Large intestine (tissue), 12 donors: ENCODE measurements around the gene TRIM45. TPM values are rescaled to one million over a fixed set of nuclear protein-coding genes. Genes with fewer than 3 reads are reported as not detected.
A peak's percentile ranks its signal among the peaks of the same experiment; 100 is the strongest.
"Not testable (repeated sequence)": the region's sequence is repeated elsewhere in the genome, so short reads cannot be mapped to it uniquely, and the experiment has no call there.

Source experiments
- DNase-seq, 2 donors: peaks; one replicate each; pipeline versions ENCODE4 v3.0.0 to v3.0.0-alpha.2; 2013
- H3K27ac ChIP-seq: one replicate; pipeline ENCODE4 v1.5.1; 2013; ENCODE audit warnings: low read length
- H3K27me3 ChIP-seq: 2 replicates; pipeline ENCODE4 v1.6.1; 2013; ENCODE audit warnings: low read length; ENCODE audit not compliant: control insufficient read depth, insufficient read depth
- H3K36me3 ChIP-seq: 2 replicates; pipeline ENCODE4 v1.6.1; 2013; ENCODE audit warnings: low read length; ENCODE audit not compliant: control insufficient read depth, insufficient read depth
- H3K4me1 ChIP-seq: one replicate; pipeline ENCODE4 v1.6.1; 2013; ENCODE audit warnings: low read length; ENCODE audit not compliant: control insufficient read depth, insufficient read depth
- H3K4me3 ChIP-seq: one replicate; pipeline ENCODE4 v1.5.1; 2013; ENCODE audit warnings: low read length
- H3K9me3 ChIP-seq: one replicate; pipeline ENCODE4 v1.6.1; 2013; ENCODE audit warnings: mild to moderate bottlenecking, low read depth, low read length, moderate library complexity; ENCODE audit not compliant: control insufficient read depth
- WGBS: methylation state at CpG from one replicate; pipeline ENCODE4 v1.1.5; 2013; ENCODE audit warnings: low lambda C conversion rate; ENCODE audit not compliant: insufficient coverage; 5-methylcytosine and 5-hydroxymethylcytosine counted together
- long read RNA-seq, 11 donors: transcript quantifications; one replicate each; lab custom pipeline, GENCODE V29; 2026
- polyA plus RNA-seq: library from polyadenylated mRNA; unstranded; fragments of 120-200 nt; gene quantifications from one replicate; pipeline ENCODE4 v1.2.1, GENCODE V29; 2013

Gene TRIM45
- polyA plus RNA-seq = 9.0 TPM
- long read RNA-seq, donor 1, partial matches to known transcripts = 0 of 3 reads
- long read RNA-seq, donor 1, other reads (novel, unspliced or antisense) = 0 of 3 reads
- long read RNA-seq, donor 2, partial matches to known transcripts = 0 of 2 reads
- long read RNA-seq, donor 2, other reads (novel, unspliced or antisense) = 0 of 2 reads
- long read RNA-seq, donor 3 = 0 reads
- long read RNA-seq, donor 4 = 0 reads
- long read RNA-seq, donor 5 = 0 reads
- long read RNA-seq, donor 6, partial matches to known transcripts = 0 of 3 reads
- long read RNA-seq, donor 6, other reads (novel, unspliced or antisense) = 0 of 3 reads
- long read RNA-seq, donor 7, partial matches to known transcripts = 6 of 6 reads
- long read RNA-seq, donor 7, other reads (novel, unspliced or antisense) = 0 of 6 reads
- long read RNA-seq, donor 8, partial matches to known transcripts = 7 of 9 reads
- long read RNA-seq, donor 8, other reads (novel, unspliced or antisense) = 0 of 9 reads
- long read RNA-seq, donor 9 = 0 reads
- long read RNA-seq, donor 10, partial matches to known transcripts = 0 of 1 reads
- long read RNA-seq, donor 10, other reads (novel, unspliced or antisense) = 0 of 1 reads
- long read RNA-seq, donor 11 = 0 reads

GRCh38 chr1:117121589-117122329 is at the start of gene TRIM45:
Gene TRIM45 (minus strand): TSS chr1:117121749. CDS start chr1:117121201, 548 bp downstream.
- peak; percentile 94 to 98 for DNase-seq
- peak within 1 kb of the TSS; percentile 88 for H3K4me3 ChIP-seq
- H3K27ac ChIP-seq = peak within 1 kb of the TSS; percentile 86
- H3K36me3 ChIP-seq = no peaks in the 10 kb centered on the region
- WGBS = no CpG with 5 or more reads among the region's 71 CpGs
- H3K9me3 ChIP-seq = no peaks in the 10 kb centered on the region
- H3K27me3 ChIP-seq = no peaks in the 10 kb centered on the region
- H3K4me1 ChIP-seq = peaks cover 10% of the 10 kb centered on the region

GRCh38 chr1:117169871-117170596 is 48.5 kb upstream of the TRIM45 start:
- DNase-seq = no peak
- H3K4me3 ChIP-seq = no peak overlapping the region
- WGBS = 88% methylated on average over 1 of the region's 4 CpGs
- no peaks in the 10 kb centered on the region for H3K27me3 ChIP-seq
- H3K36me3 ChIP-seq = no peaks in the 10 kb centered on the region
- H3K9me3 ChIP-seq = no peaks in the 10 kb centered on the region
- no peak overlapping the region for H3K27ac ChIP-seq
- H3K4me1 ChIP-seq = no peaks in the 10 kb centered on the region

- no peak for DNase-seq
- no peak overlapping the region for H3K4me3 ChIP-seq
Observed at GRCh38 chr1:117167402-117167801, 45.9 kb upstream of the TRIM45 start.

GRCh38 chr1:117166076-117166475 is 44.5 kb upstream of the TRIM45 start:
- no CpG with 5 or more reads among the region's 2 CpGs for WGBS
- Histone ChIP-seq H3K4me3 (no peak overlapping the region), H3K4me1 (no peaks in the 10 kb centered on the region), H3K9me3 (no peaks in the 10 kb centered on the region), H3K27me3 (no peaks in the 10 kb centered on the region), H3K27ac (no peak overlapping the region), H3K36me3 (no peaks in the 10 kb centered on the region)
- DNase-seq = no peak

More at GRCh38 chr1:117167402-117167801, 45.9 kb upstream of the TRIM45 start:
- no peaks in the 10 kb centered on the region for H3K9me3 ChIP-seq
- no peaks in the 10 kb centered on the region for H3K36me3 ChIP-seq
- H3K4me1 ChIP-seq = no peaks in the 10 kb centered on the region
- H3K27ac ChIP-seq = no peak overlapping the region
- H3K27me3 ChIP-seq = no peaks in the 10 kb centered on the region

GRCh38 chr1:117164209-117164608 is 42.7 kb upstream of the TRIM45 start:
- H3K27me3 ChIP-seq = no peaks in the 10 kb centered on the region
- no peaks in the 10 kb centered on the region for H3K4me1 ChIP-seq
- no peak overlapping the region for H3K4me3 ChIP-seq
- WGBS = no CpG with 5 or more reads among the region's 4 CpGs
- no peaks in the 10 kb centered on the region for H3K9me3 ChIP-seq
- H3K36me3 ChIP-seq = no peaks in the 10 kb centered on the region
- DNase-seq = no peak
- no peak overlapping the region for H3K27ac ChIP-seq

- H3K27ac ChIP-seq = no peak overlapping the region
- H3K9me3 ChIP-seq = no peaks in the 10 kb centered on the region
- DNase-seq = no peak
- WGBS = no CpG with 5 or more reads among the region's 6 CpGs
- no peaks in the 10 kb centered on the region for H3K4me1 ChIP-seq
- H3K4me3 ChIP-seq = no peak overlapping the region
- no peaks in the 10 kb centered on the region for H3K27me3 ChIP-seq
- H3K36me3 ChIP-seq = no peaks in the 10 kb centered on the region
Observed at GRCh38 chr1:117162816-117163215, 41.3 kb upstream of the TRIM45 start.

- H3K36me3 ChIP-seq = no peaks in the 10 kb centered on the region
- no CpG with 5 or more reads among the region's 1 CpG for WGBS
- no peaks in the 10 kb centered on the region for H3K27me3 ChIP-seq
- H3K4me3 ChIP-seq = no peak overlapping the region
- H3K9me3 ChIP-seq = no peaks in the 10 kb centered on the region
- H3K4me1 ChIP-seq = no peaks in the 10 kb centered on the region
- DNase-seq = peak in 1 of 2 donors; percentile 45
- no peak overlapping the region for H3K27ac ChIP-seq
Observed at GRCh38 chr1:117161887-117162286, 40.3 kb upstream of the TRIM45 start.

- WGBS = 100% methylated on average over 1 of the region's 5 CpGs
- not testable (repeated sequence) for H3K36me3 ChIP-seq, H3K9me3 ChIP-seq, H3K4me3 ChIP-seq, DNase-seq, H3K4me1 ChIP-seq, H3K27me3 ChIP-seq, H3K27ac ChIP-seq
Observed at GRCh38 chr1:117151305-117151704, 29.8 kb upstream of the TRIM45 start.

- whole genome bisulfite sequencing = 93% methylated on average over 2 of the region's 2 CpGs
Observed at GRCh38 chr1:117150316-117150715, 28.8 kb upstream of the TRIM45 start.

More at GRCh38 chr1:117150316-117150715, 28.8 kb upstream of the TRIM45 start:
- Histone ChIP-seq H3K4me1 (no peaks in the 10 kb centered on the region), H3K9me3 (no peaks in the 10 kb centered on the region), H3K4me3 (no peak overlapping the region), H3K27me3 (peaks cover 3% of the 10 kb centered on the region), H3K27ac (no peak overlapping the region), H3K36me3 (no peaks in the 10 kb centered on the region)
- no peak for DNase-seq
